Measurements from ENCODE around the gene PRKRIP1. TPM values are rescaled to one million over a fixed set of nuclear protein-coding genes. Genes with fewer than 3 reads are reported as not detected.
"Not testable (repeated sequence)": the region's sequence is repeated elsewhere in the genome, so short reads cannot be mapped to it uniquely, and the experiment has no call there.

Gene PRKRIP1, protein sequence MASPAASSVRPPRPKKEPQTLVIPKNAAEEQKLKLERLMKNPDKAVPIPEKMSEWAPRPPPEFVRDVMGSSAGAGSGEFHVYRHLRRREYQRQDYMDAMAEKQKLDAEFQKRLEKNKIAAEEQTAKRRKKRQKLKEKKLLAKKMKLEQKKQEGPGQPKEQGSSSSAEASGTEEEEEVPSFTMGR
- polyA plus RNA-seq (12.5 to 16.1 TPM (median 12.9 TPM) in 3 replicates), polyA minus RNA-seq (2.5 to 3.5 TPM (median 2.7 TPM) in 3 replicates)
- 36.8 TPM for polyA plus RNA-seq (2011; ENCODE audit: low read depth)
- 4.7 and 6.4 TPM in 2 replicates for polyA plus RNA-seq (2011; cell fraction: cytosol; rRNA removed)
- 62.4 and 69.4 TPM in 2 replicates for polyA plus RNA-seq (2011; cell fraction: nucleus; rRNA removed)
- polyA plus RNA-seq (2012; ENCODE audit: low replicate concordance): 12.4 and 14.7 TPM in 2 replicates
- 6.1 TPM for polyA minus RNA-seq (2011; cell fraction: cytosol; rRNA and poly(A)+ RNA removed)
- polyA minus RNA-seq (2011; cell fraction: nucleus; rRNA and poly(A)+ RNA removed): 8.3 and 8.8 TPM in 2 replicates

GRCh38 chr7:102395873-102396709, at the start of gene PRKRIP1:
Gene PRKRIP1 (plus strand): TSS chr7:102396363. CDS start chr7:102396412, 49 bp downstream.
- DNase-seq (ENCODE audit: low read depth, low spot score) (peak; percentile 7), FAIRE-seq (no peak)
- H3K36me3 ChIP-seq (ENCODE audit: control insufficient read depth in 2 of 2, extremely low read depth in 1 of 2, insufficient read depth in 2 of 2, low read length in 2 of 2): peaks cover 12 to 15% of the 10 kb centered on the region in 2 experiments
- dilution Hi-C loops (cut with MboI; ENCODE audit: extremely low pct_ligation_motif_present, low sequenced_read_pairs): no loop called here
- H4K20me1 ChIP-seq (ENCODE audit: control insufficient read depth, extremely low read depth, insufficient read depth, low read length): no peaks in the 10 kb centered on the region
- peaks cover 8% of the 10 kb centered on the region for H3K4me1 ChIP-seq (ENCODE audit: control insufficient read depth, extremely low read depth, insufficient read depth, low read length)
- peak within 1 kb of the TSS; percentile 74 for H3K4me2 ChIP-seq (ENCODE audit: control insufficient read depth, extremely low read depth, insufficient read depth, low read depth, low read length)
- peak within 1 kb of the TSS; percentile 88 for H2AFZ ChIP-seq (ENCODE audit: control insufficient read depth, low read length)
- H3K27me3 ChIP-seq (ENCODE audit: control insufficient read depth, extremely low read depth, insufficient read depth, low read length): no peaks in the 10 kb centered on the region
- H3K79me2 ChIP-seq (ENCODE audit: control insufficient read depth, insufficient read depth, low read length): peaks cover 13% of the 10 kb centered on the region
- peak within 1 kb of the TSS; percentile 83 to 96 (median 84) for H3K4me3 ChIP-seq (ENCODE audit: control insufficient read depth in 2 of 3, extremely low read depth in 1 of 3, insufficient read depth in 2 of 3, low read depth in 1 of 3, low read length in 3 of 3)
- peak within 1 kb of the TSS; percentile 95 for H3K9ac ChIP-seq (ENCODE audit: control insufficient read depth, extremely low read depth, insufficient read depth, low read length)
- TF ChIP-seq, protein P1, sequence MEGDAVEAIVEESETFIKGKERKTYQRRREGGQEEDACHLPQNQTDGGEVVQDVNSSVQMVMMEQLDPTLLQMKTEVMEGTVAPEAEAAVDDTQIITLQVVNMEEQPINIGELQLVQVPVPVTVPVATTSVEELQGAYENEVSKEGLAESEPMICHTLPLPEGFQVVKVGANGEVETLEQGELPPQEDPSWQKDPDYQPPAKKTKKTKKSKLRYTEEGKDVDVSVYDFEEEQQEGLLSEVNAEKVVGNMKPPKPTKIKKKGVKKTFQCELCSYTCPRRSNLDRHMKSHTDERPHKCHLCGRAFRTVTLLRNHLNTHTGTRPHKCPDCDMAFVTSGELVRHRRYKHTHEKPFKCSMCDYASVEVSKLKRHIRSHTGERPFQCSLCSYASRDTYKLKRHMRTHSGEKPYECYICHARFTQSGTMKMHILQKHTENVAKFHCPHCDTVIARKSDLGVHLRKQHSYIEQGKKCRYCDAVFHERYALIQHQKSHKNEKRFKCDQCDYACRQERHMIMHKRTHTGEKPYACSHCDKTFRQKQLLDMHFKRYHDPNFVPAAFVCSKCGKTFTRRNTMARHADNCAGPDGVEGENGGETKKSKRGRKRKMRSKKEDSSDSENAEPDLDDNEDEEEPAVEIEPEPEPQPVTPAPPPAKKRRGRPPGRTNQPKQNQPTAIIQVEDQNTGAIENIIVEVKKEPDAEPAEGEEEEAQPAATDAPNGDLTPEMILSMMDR (optimal IDR thresholded peaks at IDR 0.05 in 1 of 3, IDR thresholded peaks at IDR 0.05 in 1 of 3, conservative IDR thresholded peaks at IDR 0.05 in 1 of 3; ENCODE audit: extremely low read depth in 1 of 3, insufficient read depth in 2 of 3, low read length in 3 of 3): no peak
- TF ChIP-seq EZH2 (IDR thresholded peaks at IDR 0.05; ENCODE audit: low read length): no peak
- H3K9me3 ChIP-seq (ENCODE audit: control insufficient read depth, low read depth, low read length): no peaks in the 10 kb centered on the region
- H3K9me1 ChIP-seq (ENCODE audit: control insufficient read depth, extremely low read depth, insufficient read depth, low read length): no peaks in the 10 kb centered on the region
- H3K27ac ChIP-seq (ENCODE audit: control insufficient read depth, insufficient read depth, low read length): peak within 1 kb of the TSS; percentile 88

DNA sequence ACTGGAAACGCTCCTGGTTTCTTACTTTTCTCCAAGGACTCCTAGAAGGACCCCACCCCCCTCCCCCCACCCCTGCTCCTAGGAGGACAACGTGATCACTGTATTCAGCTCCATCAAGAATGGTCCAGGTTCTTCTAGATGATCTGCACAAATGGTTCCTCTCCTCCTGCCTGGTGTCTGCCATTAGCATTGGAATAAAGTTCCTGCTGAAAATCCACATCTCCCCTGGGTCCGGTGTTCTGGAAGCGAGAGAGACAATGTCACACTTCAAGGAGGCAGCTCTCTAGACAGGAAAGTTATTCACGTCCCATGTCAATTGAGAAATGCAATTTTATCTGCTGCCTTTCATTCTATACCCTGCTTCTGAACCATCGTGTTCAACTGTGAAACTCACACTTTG, 49.2 kb upstream of the PRKRIP1 start:
- H3K36me3 ChIP-seq (ENCODE audit: control insufficient read depth in 2 of 2, extremely low read depth in 1 of 2, insufficient read depth in 2 of 2, low read length in 2 of 2); H3K9me1 ChIP-seq (ENCODE audit: control insufficient read depth, extremely low read depth, insufficient read depth, low read length); H3K9ac ChIP-seq (ENCODE audit: control insufficient read depth, extremely low read depth, insufficient read depth, low read length); H3K79me2 ChIP-seq (ENCODE audit: control insufficient read depth, insufficient read depth, low read length); H3K27ac ChIP-seq (ENCODE audit: control insufficient read depth, insufficient read depth, low read length); H2AFZ ChIP-seq (ENCODE audit: control insufficient read depth, low read length); H4K20me1 ChIP-seq (ENCODE audit: control insufficient read depth, extremely low read depth, insufficient read depth, low read length); H3K4me2 ChIP-seq (ENCODE audit: control insufficient read depth, extremely low read depth, insufficient read depth, low read depth, low read length); H3K4me3 ChIP-seq (ENCODE audit: control insufficient read depth in 2 of 3, extremely low read depth in 1 of 3, insufficient read depth in 2 of 3, low read depth in 1 of 3, low read length in 3 of 3); FAIRE-seq; dilution Hi-C loops (cut with MboI; ENCODE audit: extremely low pct_ligation_motif_present, low sequenced_read_pairs); DNase-seq (ENCODE audit: low read depth, low spot score); H3K27me3 ChIP-seq (ENCODE audit: control insufficient read depth, extremely low read depth, insufficient read depth, low read length); H3K9me3 ChIP-seq (ENCODE audit: control insufficient read depth, low read depth, low read length); H3K4me1 ChIP-seq (ENCODE audit: control insufficient read depth, extremely low read depth, insufficient read depth, low read length): not testable (repeated sequence)

DNA sequence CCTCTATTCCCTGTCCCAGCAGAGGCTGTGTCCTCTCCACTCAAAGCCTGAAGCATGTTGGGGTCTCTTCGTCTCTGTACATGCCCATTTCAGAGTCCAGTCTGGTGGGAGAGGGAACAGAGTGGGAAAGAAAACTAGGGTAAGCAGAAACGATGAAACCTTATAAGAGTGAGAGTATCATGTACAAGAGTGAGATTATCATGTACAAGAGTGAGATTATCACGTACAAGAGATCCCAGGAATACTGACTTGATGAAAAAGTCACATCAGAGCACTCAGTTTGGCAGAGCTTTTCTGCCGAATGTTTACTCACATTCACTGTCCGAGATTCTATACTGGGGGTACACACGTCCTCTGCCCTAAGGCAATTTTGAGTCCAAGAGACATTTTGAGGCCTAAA, 39.8 kb upstream of the PRKRIP1 start, which contains the start of gene SPDYE6:
Gene SPDYE6 (minus strand): TSS at position 101 of the 400 bp plus-strand sequence. CDS start 421 bp downstream, outside the sequence.
- H3K9ac ChIP-seq (ENCODE audit: control insufficient read depth, extremely low read depth, insufficient read depth, low read length); H3K79me2 ChIP-seq (ENCODE audit: control insufficient read depth, insufficient read depth, low read length); H3K27ac ChIP-seq (ENCODE audit: control insufficient read depth, insufficient read depth, low read length); FAIRE-seq; H3K4me2 ChIP-seq (ENCODE audit: control insufficient read depth, extremely low read depth, insufficient read depth, low read depth, low read length); DNase-seq (ENCODE audit: low read depth, low spot score); H3K36me3 ChIP-seq (ENCODE audit: control insufficient read depth in 2 of 2, extremely low read depth in 1 of 2, insufficient read depth in 2 of 2, low read length in 2 of 2); H3K4me3 ChIP-seq (ENCODE audit: control insufficient read depth in 2 of 3, extremely low read depth in 1 of 3, insufficient read depth in 2 of 3, low read depth in 1 of 3, low read length in 3 of 3); H3K27me3 ChIP-seq (ENCODE audit: control insufficient read depth, extremely low read depth, insufficient read depth, low read length); H4K20me1 ChIP-seq (ENCODE audit: control insufficient read depth, extremely low read depth, insufficient read depth, low read length); H2AFZ ChIP-seq (ENCODE audit: control insufficient read depth, low read length); dilution Hi-C loops (cut with MboI; ENCODE audit: extremely low pct_ligation_motif_present, low sequenced_read_pairs); H3K4me1 ChIP-seq (ENCODE audit: control insufficient read depth, extremely low read depth, insufficient read depth, low read length); H3K9me3 ChIP-seq (ENCODE audit: control insufficient read depth, low read depth, low read length); H3K9me1 ChIP-seq (ENCODE audit: control insufficient read depth, extremely low read depth, insufficient read depth, low read length): not testable (repeated sequence)
